Neural cell (in vitro differentiated cells): ENCODE results near the gene COL15A1. TPM values are rescaled to one million over a fixed set of nuclear protein-coding genes. Genes with fewer than 3 reads are reported as not detected.

Experiments
- H2AFZ ChIP-seq: fragments of 200-600, 300-800 bp; sonication (generic), shearing (Covaris generic); 2 replicates; pipeline ENCODE4 v1.6.0; 2014; ENCODE audit warnings: low read depth, mild to moderate bottlenecking, antibody characterized with exemption, low read length, moderate library complexity
- H3F3A ChIP-seq: fragments of 200-600 bp; shearing (Covaris generic); 2 replicates; pipeline ENCODE4 v1.6.1; 2016; ENCODE audit warnings: mild to moderate bottlenecking, moderate library complexity, mixed read lengths, antibody characterized with exemption, low read length; ENCODE audit not compliant: insufficient read depth, poor library complexity, severe bottlenecking
- H3K27ac ChIP-seq: fragments of 200-600, 300-800 bp; sonication (generic), shearing (Covaris generic); 2 replicates; pipeline ENCODE4 v1.5.1; 2014; ENCODE audit warnings: mild to moderate bottlenecking, low read length, moderate library complexity
- H3K27me3 ChIP-seq: fragments of 300-800, 200-600 bp; sonication (generic), shearing (Covaris generic); 2 replicates; pipeline ENCODE4 v1.6.0; 2014; ENCODE audit warnings: mild to moderate bottlenecking, low read depth, low read length, moderate library complexity; ENCODE audit not compliant: insufficient read depth
- H3K36me3 ChIP-seq: fragments of 300-800, 200-600 bp; sonication (generic), shearing (Covaris generic); 2 replicates; pipeline ENCODE4 v1.5.1; 2014; ENCODE audit warnings: mild to moderate bottlenecking, antibody characterized with exemption, low read length, moderate library complexity; ENCODE audit not compliant: insufficient read depth
- H3K4me2 ChIP-seq: fragments of 300-800, 200-600 bp; sonication (generic), shearing (Covaris generic); 2 replicates; pipeline ENCODE4 v1.6.0; 2014; ENCODE audit warnings: mild to moderate bottlenecking, low read length
- H3K4me3 ChIP-seq: fragments of 300-800, 200-600 bp; sonication (generic), shearing (Covaris generic); 2 replicates; pipeline ENCODE4 v1.5.1; 2014; ENCODE audit warnings: mild to moderate bottlenecking, low read length, moderate library complexity
- H3K79me2 ChIP-seq: fragments of 200-600 bp; shearing (Covaris generic); replicated peaks from 2 replicates; pipeline ENCODE4 v1.6.0; 2014; ENCODE audit warnings: mild to moderate bottlenecking, low read length, moderate library complexity; ENCODE audit not compliant: insufficient read depth
- H3K9ac ChIP-seq: fragments of 300-800, 200-600 bp; sonication (generic), shearing (Covaris generic); 2 replicates; pipeline ENCODE4 v1.6.1; 2016; ENCODE audit warnings: mild to moderate bottlenecking, low read length, mixed read lengths
- H3K9me2 ChIP-seq: fragments of 200-600 bp; shearing (Covaris generic); 2 replicates; pipeline ENCODE4 v1.6.1; 2016; ENCODE audit warnings: mild to moderate bottlenecking, low read length, mixed read lengths; ENCODE audit not compliant: insufficient read depth
- H3K9me3 ChIP-seq: fragments of 200-600, 300-800 bp; sonication (generic), shearing (Covaris generic); 2 replicates; pipeline ENCODE4 v1.6.1; 2016; ENCODE audit warnings: mild to moderate bottlenecking, mixed run types, low read length, moderate library complexity, mixed read lengths
- H4K20me1 ChIP-seq: fragments of 200-600 bp; shearing (Covaris generic); 2 replicates; pipeline ENCODE4 v1.6.1; 2016; ENCODE audit warnings: mild to moderate bottlenecking, mixed run types; ENCODE audit not compliant: insufficient read depth
- EP300 ChIP-seq: fragments of 450-650 bp; conservative IDR thresholded peaks from 2 replicates; pipeline ENCODE4 v1.6.1; 2014; ENCODE audit warnings: antibody characterized with exemption, mild to moderate bottlenecking, moderate library complexity; ENCODE audit not compliant: poor library complexity, severe bottlenecking
- EZH2 ChIP-seq: fragments of 200-600, 300-800 bp; shearing (Covaris generic), sonication (generic); IDR thresholded peaks from 2 replicates; pipeline ENCODE4 v1.6.1; 2014; ENCODE audit warnings: antibody characterized with exemption, low read length, borderline replicate concordance, mild to moderate bottlenecking; ENCODE audit not compliant: insufficient read depth, poor library complexity, severe bottlenecking
- MXI1 ChIP-seq: fragments of 450-650 bp; conservative IDR thresholded peaks from 2 replicates; pipeline ENCODE4 v1.6.1; 2014; ENCODE audit warnings: antibody characterized with exemption, mild to moderate bottlenecking; ENCODE audit not compliant: poor library complexity, severe bottlenecking
- POLR2AphosphoS5 ChIP-seq: IDR thresholded peaks from 2 replicates; pipeline ENCODE4 v1.6.1; 2012
- RAD21 ChIP-seq: fragments of 450-650 bp; conservative IDR thresholded peaks from 2 replicates; pipeline ENCODE4 v1.6.1; 2014; ENCODE audit warnings: antibody characterized with exemption, mild to moderate bottlenecking, moderate library complexity
- REST ChIP-seq: IDR thresholded peaks from 2 replicates; pipeline ENCODE4 v1.6.1; 2012; ENCODE audit warnings: borderline replicate concordance
- SMC3 ChIP-seq: fragments of 450-650 bp; conservative IDR thresholded peaks from 2 replicates; pipeline ENCODE4 v1.6.1; 2014; ENCODE audit warnings: antibody characterized with exemption, mild to moderate bottlenecking, moderate library complexity; ENCODE audit not compliant: poor library complexity
- TAF1 ChIP-seq: IDR thresholded peaks from 2 replicates; pipeline ENCODE4 v1.6.1; 2012; ENCODE audit warnings: low read depth
- polyA plus RNA-seq: library from polyadenylated mRNA; depleted of rRNA; stranded (reverse); fragments of >200 nt; gene quantifications from 2 replicates; pipeline ENCODE4 v1.2.3, GENCODE V29; 2014
- TF ChIP-seq, protein P1 (sequence below): fragments of 450-650 bp; IDR thresholded peaks from 2 replicates; pipeline ENCODE4 v1.5.1; 2014; ENCODE audit warnings: antibody characterized with exemption, mild to moderate bottlenecking, moderate library complexity; ENCODE audit not compliant: poor library complexity, severe bottlenecking

Gene COL15A1
- polyA plus RNA-seq, 1 donor from 2014 or later = 2.8 TPM

DNA sequence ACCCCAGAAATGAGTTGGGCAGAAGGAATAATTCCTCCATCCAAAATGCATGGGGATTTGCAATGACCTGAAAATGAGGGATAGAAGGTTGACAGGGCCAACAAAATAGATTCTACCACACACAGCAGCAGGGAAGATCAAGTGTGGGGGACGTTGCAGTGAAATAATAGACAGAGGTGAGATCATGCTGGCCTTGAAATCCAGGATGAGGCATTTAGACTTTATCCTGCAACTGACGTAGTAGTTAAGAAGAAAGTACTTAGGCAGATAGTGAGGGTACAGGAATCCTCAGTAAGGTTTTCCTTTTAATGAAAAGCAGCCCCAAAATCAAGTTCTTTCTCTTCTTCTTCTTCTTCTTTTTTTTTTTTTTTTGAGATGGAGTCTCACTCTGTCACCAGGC lies 129.6 kb downstream of the COL15A1 start:
- no peak for TF ChIP-seq TAF1
- TF ChIP-seq, protein P1, sequence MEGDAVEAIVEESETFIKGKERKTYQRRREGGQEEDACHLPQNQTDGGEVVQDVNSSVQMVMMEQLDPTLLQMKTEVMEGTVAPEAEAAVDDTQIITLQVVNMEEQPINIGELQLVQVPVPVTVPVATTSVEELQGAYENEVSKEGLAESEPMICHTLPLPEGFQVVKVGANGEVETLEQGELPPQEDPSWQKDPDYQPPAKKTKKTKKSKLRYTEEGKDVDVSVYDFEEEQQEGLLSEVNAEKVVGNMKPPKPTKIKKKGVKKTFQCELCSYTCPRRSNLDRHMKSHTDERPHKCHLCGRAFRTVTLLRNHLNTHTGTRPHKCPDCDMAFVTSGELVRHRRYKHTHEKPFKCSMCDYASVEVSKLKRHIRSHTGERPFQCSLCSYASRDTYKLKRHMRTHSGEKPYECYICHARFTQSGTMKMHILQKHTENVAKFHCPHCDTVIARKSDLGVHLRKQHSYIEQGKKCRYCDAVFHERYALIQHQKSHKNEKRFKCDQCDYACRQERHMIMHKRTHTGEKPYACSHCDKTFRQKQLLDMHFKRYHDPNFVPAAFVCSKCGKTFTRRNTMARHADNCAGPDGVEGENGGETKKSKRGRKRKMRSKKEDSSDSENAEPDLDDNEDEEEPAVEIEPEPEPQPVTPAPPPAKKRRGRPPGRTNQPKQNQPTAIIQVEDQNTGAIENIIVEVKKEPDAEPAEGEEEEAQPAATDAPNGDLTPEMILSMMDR = no peak
- TF ChIP-seq SMC3 = no peak
- TF ChIP-seq RAD21 = no peak
- TF ChIP-seq MXI1 = no peak
- TF ChIP-seq EP300 = no peak
- TF ChIP-seq EZH2 = no peak
- TF ChIP-seq POLR2AphosphoS5 = no peak
- no peak for TF ChIP-seq REST
- no peaks in the 10 kb centered on the region for H3K79me2 ChIP-seq

GRCh38 chr9:99073985-99074901 lies 130.5 kb downstream of the COL15A1 start:
- Histone ChIP-seq H3K27me3 (no peaks in the 10 kb centered on the region), H3K9me3 (no peaks in the 10 kb centered on the region), H3K36me3 (no peaks in the 10 kb centered on the region), H3K4me3 (no peak overlapping the region), H3K4me2 (no peak overlapping the region), H3F3A (no peaks in the 10 kb centered on the region), H4K20me1 (no peaks in the 10 kb centered on the region), H3K27ac (no peak overlapping the region), H2AFZ (no peak overlapping the region), H3K9me2 (no peaks in the 10 kb centered on the region), H3K9ac (no peak overlapping the region), H3K79me2 (no peaks in the 10 kb centered on the region)
- TF ChIP-seq MXI1 = no peak
- TF ChIP-seq POLR2AphosphoS5 = no peak
- no peak for TF ChIP-seq REST
- no peak for TF ChIP-seq TAF1
- TF ChIP-seq EP300 = no peak
- no peak for TF ChIP-seq EZH2
- TF ChIP-seq SMC3 = no peak
- TF ChIP-seq, protein P1 = no peak
- TF ChIP-seq RAD21 = no peak

More for the DNA sequence above, 129.6 kb downstream of the COL15A1 start:
- no peaks in the 10 kb centered on the region for H3K9me2 ChIP-seq
- no peak overlapping the region for H2AFZ ChIP-seq
- no peak overlapping the region for H3K4me2 ChIP-seq
- H3K4me3 ChIP-seq = no peak overlapping the region
- no peaks in the 10 kb centered on the region for H3F3A ChIP-seq
- no peaks in the 10 kb centered on the region for H4K20me1 ChIP-seq
- H3K36me3 ChIP-seq = no peaks in the 10 kb centered on the region
- H3K9me3 ChIP-seq = no peaks in the 10 kb centered on the region
- no peak overlapping the region for H3K9ac ChIP-seq
- no peak overlapping the region for H3K27ac ChIP-seq
- H3K27me3 ChIP-seq = no peaks in the 10 kb centered on the region
